NOMO-1 (cell line): ENCODE results near the gene TBL1Y.
"Not testable (repeated sequence)": the region's sequence is repeated elsewhere in the genome, so short reads cannot be mapped to it uniquely, and the experiment has no call there.

Experiments
- DNase-seq, 2 experiments: peaks; one replicate each; lab custom pipeline; 2025; ENCODE audit not compliant: unreplicated experiment in 2 of 2; lab: John Stamatoyannopoulos, UW

TBL1Y gene

DNA sequence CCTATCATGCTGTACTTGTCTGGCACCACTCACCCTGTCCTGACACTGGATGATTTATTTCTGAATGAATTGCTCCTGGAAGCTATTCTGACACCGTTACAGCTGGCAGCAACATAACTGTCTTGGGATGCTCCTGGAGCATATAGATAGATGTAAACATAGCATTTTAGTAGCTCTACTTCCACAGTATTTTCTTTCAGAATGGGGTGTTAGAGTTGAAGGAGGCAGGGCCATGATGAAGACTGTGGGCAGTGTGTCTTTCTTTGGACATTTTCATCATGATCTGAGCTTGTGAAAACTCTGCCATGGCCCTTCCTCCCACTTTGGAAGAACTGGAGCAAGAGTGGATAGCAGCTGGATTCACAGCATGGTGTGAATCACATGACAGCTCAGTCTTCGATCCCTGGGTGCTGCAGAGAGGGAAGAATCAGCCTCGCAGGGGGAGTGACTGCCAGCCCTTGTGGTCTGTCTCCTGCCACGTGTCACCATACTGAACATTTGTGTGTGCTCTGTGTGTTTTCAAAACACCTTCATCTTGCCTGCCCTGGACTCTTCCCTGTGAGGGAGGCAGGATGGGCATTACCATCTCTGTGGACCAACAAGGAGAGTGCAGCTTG lies 61.9 kb downstream of the TBL1Y start:
- no peak for DNase-seq

DNA sequence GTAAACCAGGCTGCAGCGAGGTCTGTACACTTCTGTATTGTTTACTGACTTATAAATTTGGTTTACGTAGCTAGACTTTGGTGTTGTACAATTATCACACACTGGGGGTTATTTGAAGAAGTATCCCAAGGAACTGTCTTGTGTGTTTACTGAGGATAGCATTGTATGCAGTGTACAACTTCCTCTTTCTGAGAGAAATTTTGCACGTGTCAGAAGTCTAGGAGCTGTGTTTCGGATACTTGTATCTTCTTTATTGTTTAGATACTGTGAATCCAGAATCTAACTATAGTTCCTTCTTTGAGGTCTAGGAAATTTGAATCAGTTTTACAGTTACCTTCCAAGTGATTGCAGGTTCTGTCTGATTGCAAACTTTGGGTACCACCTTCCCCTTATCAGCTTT lies 64.5 kb downstream of the TBL1Y start:
- no peak for DNase-seq

DNA sequence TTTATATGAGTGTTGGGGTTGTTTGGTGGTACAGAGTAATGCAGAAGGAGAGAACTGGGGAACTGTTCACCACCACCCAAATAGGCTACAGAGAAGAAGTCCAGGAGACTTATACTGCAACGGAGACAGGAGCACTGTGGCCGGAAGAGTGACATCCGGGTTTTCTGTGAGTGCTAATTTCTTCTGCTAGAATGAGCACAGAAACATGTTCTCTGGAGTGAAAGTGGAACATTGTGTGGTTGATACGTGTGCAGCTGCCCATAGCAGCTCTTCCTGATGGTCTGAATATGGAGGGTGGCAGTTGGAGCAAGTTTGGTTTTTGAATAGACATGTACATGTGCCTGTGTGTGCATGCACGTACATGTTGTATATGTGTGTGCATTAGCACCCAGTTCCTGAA lies 67.3 kb downstream of the TBL1Y start:
- no peak for DNase-seq

- no peak for DNase-seq
These were observed 72.7 kb downstream of the TBL1Y start for GRCh38 chrY:6983221-6983620.

DNA sequence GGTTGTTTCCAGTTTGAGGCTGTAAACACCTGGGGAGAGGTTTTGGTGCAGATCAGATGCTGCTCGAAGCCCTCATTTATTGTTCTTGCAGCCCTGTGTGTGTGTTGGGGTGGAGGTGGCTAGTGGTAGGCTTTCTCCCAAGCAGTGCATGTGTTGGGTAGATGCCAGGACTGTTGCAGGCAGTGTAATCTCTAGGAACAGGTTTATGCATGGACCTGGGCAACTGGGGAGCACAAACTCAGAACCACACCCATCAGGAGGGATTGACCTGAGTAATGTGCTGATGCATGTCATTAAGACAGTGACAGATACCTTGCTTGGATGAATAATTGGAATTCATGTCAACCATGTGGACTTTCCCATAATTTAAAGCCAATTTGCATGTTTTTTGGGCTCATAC lies 77.3 kb downstream of the TBL1Y start:
- DNase-seq, result no peak

DNA sequence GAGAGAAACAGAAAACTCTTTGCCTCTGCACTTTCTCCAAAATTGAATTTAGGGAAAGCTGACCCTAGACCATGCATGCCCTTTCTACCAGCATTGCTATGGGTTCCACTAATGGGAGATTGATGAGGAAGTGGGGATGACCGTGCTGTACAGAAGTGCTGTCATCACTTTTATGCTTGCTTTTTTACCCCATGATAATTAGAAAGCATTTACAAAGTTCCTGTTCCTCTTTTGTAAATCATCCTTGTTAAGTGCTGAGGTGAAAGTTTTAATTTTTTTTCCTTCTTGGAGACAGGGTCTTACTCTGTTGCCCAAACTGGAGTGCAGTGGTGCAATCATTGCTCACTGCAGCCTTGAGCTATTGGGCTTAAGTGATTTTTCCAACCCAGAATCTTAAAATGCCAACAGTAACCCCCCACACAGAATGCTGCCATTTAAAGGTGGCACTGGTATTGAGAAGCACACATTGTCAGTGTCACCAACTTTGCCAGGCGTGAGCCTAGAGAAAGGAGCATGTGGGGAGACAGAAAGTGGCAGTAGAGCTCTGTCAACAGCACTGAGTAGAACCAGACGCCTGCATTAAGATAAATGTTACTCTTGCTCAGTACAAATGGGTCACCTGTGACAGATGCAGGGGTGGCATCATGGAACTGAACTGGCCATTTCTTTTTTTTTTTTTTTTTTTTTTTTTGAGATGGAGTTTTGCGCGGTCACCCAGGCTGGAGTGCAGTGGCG lies 79.6 kb downstream of the TBL1Y start:
- no peak for DNase-seq

DNA sequence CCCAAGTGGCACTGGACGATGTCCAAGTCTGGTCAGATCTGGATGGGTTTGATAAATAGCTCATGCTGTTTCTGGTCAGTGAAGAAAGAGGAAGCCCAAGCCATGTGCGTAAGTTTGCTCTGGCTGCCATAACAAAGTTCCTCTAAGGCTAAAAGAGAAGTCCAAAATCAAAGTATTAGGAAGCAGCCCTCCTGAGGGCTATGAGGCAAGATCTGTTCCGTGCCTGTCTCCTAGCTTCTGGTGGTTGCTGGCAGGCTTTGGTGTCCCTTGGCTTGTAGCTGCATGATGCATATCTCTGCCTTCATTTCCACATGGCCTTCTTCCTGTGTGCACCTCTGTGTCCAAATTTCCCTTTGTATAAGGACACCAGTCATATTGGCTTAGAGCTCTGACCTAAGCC lies 81.5 kb downstream of the TBL1Y start:
- no peak for DNase-seq

- no peak for DNase-seq
These were observed 85.5 kb downstream of the TBL1Y start for GRCh38 chrY:6995987-6996386.

- no peak for DNase-seq
These were observed 87.1 kb downstream of the TBL1Y start for GRCh38 chrY:6997503-6998066.

DNA sequence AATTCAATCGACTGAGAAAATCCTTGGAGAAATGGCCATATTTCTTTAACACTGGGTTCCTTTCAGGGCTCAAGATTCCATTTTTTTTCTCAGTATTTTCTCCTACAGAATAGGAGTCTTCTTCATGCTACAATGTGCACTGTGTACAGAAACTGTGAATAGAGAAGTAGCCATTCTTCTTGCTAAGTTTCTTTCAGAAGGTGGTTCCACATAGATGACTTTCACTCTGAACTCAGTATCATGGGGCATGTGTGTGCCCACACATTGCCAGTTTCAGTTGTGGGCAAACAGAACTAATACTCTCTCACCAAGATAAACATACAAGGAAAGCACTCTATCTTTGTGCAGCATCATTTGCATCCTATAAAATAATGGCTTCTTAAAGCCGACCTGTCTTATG lies 89.4 kb downstream of the TBL1Y start:
- no peak for DNase-seq

- DNase-seq, result no peak
These were observed 92.1 kb downstream of the TBL1Y start for GRCh38 chrY:7002581-7002980.

GRCh38 chrY:7007911-7008310 lies 97.4 kb downstream of the TBL1Y start:
- DNase-seq, result no peak

DNA sequence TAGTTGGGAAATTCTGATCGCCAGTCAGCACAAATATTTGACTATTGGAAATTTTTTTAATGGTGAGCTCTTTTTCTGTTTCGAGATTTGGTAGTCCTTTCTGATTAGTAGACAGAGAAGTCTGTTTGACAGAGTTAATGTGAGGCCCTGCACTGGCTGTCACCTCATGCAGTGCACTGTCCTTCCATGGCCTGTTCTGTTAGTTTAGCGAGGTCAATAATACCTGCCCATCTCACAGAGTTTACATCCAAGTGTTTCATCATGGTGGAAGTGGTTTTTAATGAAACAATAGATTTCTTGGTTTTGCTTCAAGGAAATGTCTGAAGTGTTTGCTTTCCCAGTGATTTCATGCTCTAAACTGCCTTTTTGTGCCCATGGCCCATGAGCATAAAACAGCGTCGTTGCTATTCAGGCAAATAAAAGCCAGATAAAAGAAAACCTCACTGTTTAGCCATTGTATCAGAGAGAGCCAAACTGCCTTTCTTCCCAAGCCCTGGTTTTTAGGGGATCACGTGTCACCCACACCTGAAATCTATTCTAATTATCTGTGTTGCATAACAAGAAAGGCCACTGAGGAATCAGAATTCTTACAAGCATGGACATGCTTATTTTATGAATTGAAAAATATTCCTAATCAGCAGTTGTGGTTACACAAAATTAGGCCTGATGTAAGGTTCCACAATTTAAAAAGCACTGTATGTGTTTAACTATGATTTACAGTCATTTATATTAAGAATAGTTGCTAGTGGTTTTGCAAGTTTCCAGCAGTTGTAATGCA lies 98.3 kb downstream of the TBL1Y start:
- no peak for DNase-seq

DNA sequence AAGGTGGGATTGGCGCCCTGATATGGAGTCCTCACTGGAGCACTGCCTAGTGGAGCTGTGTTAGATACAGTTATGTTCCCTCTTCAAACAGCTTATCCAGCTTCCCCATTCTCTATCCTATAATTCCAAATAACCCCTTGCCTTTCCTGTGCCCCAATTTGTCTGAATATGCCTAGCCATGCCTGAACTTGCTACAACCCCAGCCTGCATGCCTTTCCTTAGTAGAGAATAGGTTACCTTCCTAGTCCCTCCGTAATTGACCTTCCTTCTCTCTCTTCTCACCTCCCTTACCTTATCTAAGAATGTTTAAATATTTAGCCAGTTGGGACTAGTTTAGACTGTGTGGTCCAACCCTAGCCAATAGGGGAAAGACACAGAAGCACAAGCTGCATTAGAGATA lies 102.6 kb downstream of the TBL1Y start:
- DNase-seq, result no peak

- no peak for DNase-seq
These were observed 106.0 kb downstream of the TBL1Y start for GRCh38 chrY:7016521-7016920.

DNA sequence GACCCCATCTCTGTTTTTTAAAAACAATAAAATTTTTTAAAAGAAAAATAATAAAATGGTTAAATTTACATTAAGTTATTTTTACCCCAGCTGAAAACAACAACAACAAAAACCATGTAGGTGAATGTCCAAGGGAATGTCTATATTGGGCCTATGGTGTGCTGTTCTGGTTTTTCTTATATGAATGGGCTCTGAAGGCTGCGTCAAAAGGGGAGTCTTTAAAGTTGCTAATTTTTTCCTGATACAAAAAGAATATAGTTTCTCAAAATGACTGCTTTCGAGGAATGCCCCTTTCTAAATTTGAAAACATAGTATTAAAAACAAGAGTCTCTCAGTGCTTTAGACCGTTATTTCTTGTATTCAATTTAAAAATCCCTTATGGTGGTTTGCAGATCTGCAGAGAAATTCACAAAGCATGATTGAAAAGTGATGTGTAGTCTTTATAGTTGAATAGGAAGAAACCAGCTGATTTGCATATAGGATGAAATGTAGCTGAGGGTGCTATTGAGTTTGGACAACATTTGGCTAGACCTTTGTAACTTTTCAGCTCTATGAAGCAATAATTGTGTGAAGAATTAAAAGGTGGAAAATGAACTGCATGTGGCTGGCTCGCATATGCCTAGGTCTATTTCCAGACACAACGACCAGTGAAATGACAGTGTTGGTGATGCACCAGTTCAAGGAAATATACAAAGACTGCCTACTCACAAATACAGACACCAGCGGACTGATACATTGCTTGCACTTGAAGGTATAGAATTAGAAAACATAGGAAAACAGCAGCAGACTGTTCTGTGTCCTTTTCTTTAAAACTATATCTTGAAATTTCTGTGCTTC lies 107.0 kb downstream of the TBL1Y start:
- DNase-seq, result no peak

DNA sequence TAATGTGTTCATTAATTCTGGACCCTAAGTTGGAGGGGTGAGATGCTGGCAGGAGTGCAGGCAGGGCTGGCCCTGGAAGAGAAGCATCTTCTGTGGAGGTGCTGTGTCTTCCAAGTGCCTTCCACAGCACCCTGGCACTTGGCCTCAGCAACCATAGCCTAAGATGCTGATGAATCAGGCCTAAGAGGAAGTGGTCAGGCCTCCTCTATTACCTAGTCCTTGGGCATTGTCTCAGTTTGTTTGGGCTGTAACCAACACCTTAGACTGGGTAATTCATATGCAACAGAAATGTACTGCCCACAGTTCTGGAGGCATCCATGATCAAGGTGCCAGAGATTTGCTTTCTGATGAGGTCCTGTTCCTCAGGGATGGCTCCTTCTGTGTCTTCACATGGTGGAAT lies 128.5 kb downstream of the TBL1Y start:
- no peak for DNase-seq

DNA sequence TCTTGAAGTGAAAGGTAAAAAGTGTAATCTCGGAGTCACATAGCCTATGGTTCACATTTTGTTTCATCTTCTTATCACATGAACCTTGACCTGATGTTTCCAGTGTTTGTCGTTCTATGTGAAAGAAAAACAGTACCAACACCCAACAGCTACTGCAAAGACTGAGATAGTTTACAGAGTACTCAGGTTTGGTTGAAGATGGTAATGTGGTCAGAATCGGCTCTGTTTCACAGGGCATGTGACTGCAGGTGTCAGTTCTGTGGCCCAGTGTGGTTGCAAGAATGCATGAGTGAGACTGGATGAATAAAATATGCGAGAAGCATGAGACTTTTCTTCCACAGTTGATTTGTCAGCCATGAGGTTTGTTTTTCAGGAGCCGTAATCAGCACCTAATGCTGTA lies 130.2 kb downstream of the TBL1Y start:
- no peak for DNase-seq

- no peak for DNase-seq
These were observed 131.5 kb downstream of the TBL1Y start for GRCh38 chrY:7041983-7042382.

DNA sequence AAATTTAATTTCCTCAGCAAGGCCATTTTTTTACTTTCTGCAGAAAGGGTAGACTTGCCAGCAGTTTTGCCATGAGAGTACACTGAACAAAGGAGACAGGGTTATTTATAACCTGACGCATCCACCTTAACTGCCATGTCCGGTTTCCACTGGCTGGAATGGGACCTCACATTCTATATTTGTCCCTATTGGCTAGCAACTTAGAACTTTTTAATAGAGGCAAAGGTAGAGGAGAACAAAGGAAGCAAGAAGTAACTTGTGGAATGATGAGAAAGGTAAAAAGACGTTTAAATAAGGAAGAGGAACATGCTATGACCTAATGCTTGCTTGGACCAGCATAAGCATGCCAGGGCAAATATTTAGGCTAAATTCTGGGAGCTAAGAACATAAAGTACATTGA lies 142.0 kb downstream of the TBL1Y start:
- DNase-seq, result not testable (repeated sequence)

DNA sequence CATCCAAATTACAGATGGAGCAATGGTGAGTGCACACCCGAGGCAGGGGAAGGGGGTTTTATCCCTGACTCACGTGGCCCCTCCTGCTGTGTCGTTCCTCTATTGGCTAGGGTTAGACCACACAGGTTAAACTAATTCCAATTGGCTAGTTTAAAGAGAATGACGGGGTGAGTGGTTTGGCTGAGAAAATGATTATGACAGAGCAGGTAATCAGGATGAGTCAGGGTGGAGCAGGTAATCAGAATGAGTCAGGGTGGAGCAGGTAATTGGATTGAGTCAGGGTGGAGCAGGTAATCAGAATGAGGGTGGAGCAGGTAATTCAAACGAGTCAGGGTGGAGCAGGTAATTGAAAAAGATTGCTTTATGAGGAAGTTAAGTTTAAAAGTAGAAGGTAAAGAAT lies 146.4 kb downstream of the TBL1Y start:
- no peak for DNase-seq
